HG03097 (cell line): Measurements from ENCODE around the gene KNDC1.
A peak's percentile ranks its signal among the peaks of the same experiment; 100 is the strongest.
"Not testable (repeated sequence)": the region's sequence is repeated elsewhere in the genome, so short reads cannot be mapped to it uniquely, and the experiment has no call there.

Experiments
- ATAC-seq: cut with Tn5 transposase; IDR thresholded peaks from one replicate; pipeline ENCODE4 v1.9.1; 2021; ENCODE audit not compliant: unreplicated experiment, low FRiP score

The KNDC1 gene

DNA sequence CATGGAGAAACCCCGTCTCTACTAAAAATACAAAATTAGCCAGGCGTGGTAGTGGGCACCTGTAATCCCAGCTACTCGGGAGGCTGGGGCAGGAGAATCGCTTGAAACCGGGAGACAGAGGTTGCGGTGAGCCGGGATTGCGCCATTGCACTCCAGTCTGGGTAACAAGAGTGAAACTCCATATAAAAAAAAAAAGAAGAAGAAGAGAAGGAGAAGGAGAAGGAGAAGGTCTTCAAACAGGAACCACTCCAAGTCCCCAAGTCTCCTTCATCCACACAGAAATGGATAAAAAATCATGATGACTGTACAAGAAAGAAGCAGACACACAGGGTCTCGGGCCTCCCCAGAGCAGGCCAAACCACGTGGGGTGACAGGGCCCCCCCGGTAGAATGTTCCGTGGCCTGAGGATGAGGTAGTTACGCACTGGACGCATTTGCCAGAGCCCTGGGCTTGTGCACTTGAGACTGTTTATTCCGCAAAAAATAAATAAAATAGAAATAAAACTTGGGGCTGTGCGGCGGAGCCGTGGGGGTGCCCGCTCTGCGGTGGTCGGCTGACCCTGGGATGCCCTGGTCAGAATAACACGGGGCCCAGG lies 93.4 kb downstream of the KNDC1 start:
- ATAC-seq: no peak

- ATAC-seq: no peak
These were observed 94.6 kb downstream of the KNDC1 start for GRCh38 chr10:133254421-133255120.

DNA sequence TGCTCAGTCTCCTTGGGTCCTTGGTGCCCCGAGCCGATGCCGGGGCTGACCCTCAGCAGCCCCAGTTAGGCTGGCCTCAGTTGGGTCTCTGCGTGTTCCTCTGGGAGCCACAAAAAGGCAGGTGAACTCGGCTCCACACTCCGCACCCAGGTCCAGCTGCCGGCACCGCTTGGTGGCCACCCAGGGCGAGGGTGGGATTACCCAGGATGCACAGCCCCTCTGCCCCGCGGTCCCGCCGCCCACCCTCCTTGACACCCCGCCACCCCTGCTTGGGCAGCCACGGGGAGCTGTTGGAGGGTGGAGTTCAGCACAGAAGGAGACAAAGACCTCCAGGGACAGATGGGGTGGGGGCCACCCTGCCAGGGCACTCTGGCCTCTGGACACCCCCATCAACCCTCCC lies 95.3 kb downstream of the KNDC1 start:
- ATAC-seq: no peak

DNA sequence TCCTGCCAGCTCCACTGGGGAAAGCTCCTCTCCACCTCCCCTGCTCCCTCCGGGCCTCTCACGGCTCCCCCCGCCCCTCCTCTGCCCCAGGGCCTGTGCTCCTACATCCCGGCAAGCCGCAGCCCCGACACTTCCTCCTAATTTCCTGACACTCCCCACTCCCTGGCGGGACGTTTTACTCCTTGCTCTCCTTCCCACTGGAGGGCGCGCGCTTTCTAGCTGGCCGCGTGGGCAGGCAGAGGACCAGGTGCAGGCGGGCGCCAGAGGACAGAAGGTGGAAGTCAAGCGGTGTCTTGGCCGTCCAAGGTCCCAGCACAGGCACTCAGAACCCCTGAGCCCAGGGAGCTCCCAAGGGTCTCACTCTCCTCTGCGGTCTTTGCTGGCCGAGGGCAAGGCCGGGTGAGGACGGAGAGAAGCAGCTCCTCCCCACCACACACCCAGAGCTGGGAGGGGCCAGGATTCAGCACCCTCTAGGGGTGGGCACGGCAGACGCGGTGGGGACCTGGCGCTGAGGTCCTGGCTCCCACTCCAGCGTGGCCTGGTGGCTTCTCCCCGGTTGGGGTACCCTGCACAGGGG lies 97.6 kb downstream of the KNDC1 start:
- ATAC-seq: no peak

DNA sequence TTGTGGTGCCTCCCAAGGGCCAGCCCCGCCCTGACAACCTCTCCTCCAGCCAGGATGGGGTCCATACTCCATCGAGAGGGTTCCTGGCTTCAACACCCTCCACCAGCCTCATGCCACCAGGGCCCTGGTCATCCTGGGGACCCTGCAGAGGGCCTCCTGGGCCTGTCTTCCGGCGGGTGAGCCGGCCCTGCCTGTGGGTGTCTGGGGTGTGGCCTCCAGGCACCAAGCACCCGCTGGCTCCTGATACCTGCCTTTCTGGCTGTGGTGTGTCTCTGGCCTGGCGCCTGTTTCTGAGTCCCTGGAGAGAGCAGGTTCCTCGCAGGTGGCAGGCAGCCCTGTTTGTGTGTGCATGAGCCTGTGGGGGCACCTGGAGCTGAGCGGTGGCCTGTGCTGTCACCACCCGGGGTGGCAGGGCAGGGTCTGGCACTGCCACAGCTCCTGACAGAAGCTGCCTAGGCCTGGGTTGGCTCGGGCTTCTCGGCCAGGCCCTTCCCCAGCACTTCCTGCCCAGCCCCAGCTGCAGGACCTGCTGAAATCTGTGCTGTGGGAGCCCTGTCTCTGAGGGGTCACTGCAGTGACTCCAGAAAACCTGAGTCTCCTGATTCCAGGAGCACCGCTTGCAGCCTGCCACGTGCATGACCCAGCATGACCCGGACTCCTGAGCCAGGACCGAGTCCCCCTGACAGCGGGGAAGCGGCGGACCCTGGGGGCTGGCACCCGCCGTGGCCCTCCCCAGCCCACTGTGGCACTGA lies 98.2 kb downstream of the KNDC1 start:
- ATAC-seq: no peak

DNA sequence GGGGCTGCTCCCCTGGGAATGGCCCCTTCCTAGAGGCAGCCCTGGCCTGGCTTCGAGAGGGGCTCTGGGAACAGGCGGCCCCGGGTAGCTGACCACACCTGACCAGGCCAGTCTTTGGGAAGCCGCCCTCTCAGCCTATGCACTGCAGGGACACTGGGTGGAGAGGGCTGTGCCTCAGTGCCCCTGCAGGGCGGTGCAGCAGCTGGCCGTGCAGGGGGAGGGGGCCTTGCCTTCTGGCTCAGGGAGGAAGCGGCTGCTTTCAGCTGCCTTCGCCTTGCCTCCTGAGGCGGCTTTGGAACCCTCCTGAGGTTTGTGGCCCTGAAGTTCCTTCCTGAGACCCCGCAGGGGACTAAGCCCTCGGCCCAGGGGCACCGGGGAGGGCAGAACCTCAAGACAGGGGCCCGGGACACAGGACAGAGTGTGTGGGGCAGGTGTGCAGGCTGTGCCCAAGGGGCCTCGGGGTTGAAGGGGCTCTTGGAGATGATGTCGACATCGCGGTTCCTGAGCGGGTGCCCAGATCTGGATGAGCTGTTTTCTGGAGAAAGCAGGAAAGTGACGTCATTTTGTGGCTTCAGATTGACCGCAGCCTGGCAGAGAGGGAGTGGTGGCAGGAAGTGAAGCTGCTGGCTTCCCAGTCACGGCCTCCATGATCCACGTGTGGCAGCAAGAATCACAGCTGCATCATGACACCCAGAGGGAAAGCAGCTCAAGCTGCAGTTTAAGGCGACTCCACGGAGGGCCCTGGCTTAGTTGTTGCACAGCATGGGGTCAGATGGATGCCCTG lies 99.0 kb downstream of the KNDC1 start:
- no peak for ATAC-seq

DNA sequence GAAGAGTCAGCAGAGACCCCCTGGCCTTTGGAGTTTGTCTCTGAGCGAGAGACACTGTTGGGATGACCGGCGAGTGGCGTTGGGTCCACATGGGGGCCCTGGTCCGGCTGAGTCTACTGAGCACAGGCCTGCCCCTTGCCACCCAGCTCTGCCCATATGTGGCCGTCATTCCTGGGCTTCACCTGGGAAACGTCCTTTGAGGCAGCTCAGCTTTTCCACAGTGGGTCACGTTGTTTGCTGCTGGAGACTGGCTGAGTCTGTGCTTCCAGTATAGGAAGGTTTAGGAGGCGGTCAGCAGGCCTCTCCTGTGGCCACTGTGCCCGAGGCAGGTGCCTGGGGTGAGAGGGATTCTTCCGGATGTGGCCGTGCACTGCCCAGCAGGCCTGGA lies 99.6 kb downstream of the KNDC1 start:
- no peak for ATAC-seq

DNA sequence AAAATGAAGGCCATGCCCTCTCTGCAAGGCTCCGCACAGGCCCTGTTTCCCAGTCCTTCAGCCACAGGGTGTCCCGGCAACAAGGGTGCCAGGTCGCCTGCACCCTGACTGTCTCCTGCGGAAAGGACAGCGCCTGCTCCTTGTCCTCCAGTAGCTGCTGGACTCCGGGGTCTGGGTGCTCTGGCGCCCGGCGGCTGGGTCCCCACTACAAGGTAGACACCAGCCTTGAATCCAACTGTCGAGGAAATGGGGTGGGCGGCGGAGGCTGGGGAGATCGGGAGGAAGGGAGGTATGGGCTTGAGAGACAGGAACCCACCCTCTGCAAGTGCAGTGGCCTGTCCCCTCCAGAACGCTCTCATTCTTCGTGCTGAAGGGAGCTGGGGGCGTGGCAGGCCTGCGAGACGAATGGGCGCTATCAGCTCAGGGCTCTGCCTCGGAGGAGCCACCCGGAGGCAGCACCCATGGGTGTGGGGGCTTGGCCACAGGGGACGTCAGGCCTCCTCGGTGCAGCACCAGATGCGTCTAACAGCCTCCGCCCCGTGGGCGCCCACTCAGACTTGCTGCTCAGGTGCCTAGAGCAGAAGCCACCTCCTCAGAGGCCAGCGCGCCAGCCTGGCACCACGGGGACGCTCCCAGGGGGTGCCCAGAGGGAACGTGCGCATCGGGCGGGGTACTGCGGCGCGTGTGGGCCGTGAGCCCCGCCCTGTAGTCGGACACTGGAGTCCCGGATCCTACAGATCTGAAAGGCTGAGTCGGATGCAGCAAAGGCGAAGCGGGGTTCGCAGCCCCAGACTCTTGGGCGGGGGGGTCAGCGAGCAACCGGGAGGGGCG lies 101.1 kb downstream of the KNDC1 start:
- ATAC-seq: no peak

DNA sequence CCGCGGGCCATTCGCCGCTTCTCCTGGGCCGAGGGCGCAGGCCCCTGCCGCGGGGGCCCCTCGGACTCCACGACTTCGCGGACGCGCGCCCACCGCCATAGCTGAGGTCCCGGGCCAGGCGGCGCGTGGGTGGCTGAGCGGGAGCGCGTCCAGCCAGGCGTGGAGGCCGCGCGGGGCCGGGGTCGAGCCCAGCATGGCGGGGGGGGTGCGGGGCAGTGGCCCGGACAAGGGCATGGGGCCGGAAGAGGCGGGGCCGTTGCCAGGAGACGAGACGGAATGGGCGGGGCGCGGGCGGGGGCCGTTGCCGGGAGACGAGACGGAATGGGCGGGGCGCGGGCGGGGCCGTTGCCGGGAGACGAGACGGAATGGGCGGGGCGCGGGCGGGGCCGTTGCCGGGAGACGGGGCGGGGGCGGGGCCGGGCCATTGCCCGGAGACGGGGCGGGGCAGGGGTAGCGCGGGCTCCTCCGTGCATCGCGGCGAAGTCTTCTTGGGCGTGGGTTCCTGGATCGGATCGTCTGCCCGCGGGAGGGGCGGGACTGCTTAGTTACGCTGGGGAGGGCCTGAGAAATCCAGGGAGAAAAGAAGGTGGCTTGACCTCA lies 101.8 kb downstream of the KNDC1 start:
- ATAC-seq: peak; percentile 29

GRCh38 chr10:133262696-133263095 lies 102.7 kb downstream of the KNDC1 start:
- ATAC-seq: no peak

- no peak for ATAC-seq
These were observed 103.7 kb downstream of the KNDC1 start for GRCh38 chr10:133263674-133264073.

GRCh38 chr10:133264461-133264860 lies 104.4 kb downstream of the KNDC1 start:
- no peak for ATAC-seq

DNA sequence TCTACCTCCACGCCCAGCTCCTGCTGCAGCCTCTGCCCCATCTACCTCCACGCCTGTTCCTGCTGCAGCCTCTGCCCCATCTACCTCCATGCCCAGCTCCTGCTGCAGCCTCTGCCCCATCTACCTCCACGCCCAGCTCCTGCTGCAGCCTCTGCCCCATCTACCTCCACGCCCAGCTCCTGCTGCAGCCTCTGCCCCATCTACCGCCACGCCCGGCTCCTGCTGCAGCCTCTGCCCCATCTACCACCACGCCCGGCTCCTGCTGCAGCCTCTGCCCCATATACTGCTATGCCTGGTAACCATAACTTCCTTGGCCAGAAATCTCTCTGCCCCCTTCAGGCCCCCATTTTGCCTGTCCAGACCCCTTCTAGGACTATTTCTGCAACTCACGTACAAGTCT lies 105.0 kb downstream of the KNDC1 start:
- not testable (repeated sequence) for ATAC-seq

DNA sequence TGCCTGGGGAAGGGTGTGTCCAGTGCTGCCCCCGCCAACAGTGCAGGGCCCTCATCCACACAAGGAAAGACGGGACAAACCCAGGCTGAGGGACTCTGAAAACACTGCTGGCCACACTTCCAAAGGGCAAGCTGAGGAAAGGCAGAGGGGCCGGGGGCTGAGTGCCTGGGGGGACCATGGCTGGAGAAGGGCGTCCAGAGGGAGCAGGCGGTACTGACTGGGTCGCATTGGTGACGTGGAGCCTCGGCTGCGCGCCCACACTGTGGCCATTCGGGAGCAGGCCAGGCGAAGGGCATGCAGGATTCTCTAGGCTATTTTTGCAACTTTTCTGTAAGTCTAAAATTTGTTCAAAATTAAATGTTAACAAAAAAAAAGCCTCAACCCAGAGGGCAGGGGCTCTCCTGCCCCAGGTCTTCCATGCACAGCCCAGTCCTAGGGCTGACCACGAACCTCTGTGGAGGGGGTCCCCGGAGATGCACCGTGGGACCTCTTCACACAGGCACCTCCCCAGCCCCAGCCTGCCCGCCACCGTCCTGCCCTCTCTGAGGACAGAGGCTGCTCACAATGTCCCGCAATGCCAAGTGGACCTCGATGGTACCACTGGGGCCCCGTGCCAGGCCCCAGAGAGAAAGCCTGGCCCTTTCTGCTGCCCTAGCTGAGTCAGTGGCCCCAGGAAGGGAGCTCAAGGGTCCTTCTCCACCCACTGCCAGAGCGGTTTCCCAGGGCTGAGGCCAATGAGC lies 106.2 kb downstream of the KNDC1 start:
- no peak for ATAC-seq

DNA sequence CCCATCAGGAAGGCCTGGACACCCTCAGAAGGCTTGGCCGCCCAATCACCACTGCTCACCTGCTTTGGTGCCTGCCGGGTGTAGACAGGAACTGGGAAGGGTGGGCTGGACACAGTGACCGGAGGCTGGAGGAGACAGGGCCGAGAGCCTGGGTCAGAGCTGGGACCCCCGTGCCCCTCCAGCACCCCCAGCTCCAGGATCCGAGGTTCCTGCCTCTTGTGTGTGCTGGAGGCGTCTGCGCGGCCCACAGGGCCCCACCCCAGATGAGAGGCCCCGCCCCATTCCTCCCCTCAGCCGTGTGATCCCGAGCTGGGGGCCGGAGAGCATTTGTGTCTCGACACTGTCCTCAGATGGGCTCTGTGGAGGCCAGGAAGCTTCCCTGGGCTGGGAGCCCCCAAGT lies 107.3 kb downstream of the KNDC1 start:
- ATAC-seq: no peak

DNA sequence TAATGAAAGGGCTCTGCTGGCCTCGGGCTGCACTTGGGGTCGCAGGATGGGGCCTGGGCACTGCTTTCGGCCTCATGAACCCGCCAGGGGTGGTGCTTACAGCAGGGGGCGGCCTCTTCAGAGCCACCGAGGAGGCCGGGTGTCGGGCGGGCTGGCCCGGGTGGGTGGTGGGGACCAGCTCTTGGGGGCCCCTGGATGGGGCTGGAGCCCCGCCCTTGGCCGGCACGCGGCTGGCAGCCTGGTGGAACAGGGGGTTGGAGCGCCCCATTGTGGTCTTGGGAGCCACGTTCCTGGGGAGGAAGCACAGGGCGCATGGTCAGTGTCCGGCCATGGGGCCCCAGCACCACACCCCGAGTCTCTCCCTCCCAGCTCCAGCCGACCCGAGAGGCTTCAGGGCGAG lies 107.8 kb downstream of the KNDC1 start:
- ATAC-seq: no peak

DNA sequence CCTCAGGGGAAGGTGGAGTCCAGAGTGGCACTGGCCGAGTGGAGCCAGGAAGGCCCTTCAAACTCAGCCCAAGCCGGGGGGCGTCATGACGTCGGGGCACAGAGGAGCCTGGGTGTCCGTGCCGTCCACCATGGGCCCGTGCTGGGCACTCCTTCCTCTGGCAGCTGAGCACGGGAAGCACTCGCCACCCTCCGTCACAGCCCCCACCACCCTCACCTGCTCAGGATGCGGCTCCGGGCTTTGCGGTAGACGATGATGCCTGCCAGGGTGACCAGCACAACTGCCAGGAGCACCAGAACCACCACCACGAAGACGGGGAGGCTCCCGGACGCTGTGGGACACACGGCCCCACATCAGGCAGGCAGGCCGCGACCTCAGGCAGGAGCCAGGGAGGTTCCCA lies 108.5 kb downstream of the KNDC1 start:
- no peak for ATAC-seq

DNA sequence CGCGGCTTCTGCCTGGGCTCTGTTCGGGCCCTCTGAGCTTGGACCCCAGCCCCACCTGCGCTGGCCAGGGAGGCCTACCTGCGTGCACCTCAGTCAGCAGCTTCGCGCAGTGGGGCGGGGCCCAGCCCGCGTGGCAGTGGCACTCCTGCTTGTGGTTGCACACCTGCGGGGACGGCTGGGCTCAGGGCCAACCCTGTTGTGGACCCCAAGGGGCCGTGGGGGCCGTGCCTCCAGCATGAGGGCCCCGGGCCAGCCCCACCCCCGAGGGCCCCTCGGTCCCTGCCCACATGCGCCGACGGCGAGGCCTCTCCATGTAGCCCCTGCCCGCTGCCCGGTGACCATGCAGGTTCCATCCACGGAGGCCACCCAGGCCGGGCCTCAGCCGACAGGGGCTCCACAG lies 109.3 kb downstream of the KNDC1 start:
- no peak for ATAC-seq

DNA sequence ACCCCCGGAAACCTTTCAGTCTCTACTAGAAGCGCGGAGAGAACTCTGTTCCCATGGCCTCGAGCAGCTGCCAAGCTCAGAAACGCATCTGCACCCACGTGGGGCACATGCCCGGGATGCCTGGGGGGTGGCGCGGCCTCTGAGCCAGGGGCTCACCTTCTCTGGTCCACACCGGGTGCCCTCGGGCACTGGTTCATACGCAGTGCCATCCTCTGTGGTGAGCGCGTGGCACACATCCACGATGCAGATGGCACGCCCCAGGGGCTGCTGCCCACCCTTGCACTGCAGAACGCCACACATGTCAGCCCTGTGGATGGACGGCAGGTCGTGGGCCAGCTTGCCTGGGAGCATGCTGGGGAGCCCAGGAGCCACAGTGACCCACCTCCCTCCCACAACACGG lies 110.2 kb downstream of the KNDC1 start:
- no peak for ATAC-seq
